NCI-H526 treated with DMSO at 0.1 percent for 48 hours (cell line): ENCODE results near the gene IFT172.
"Not testable (repeated sequence)": the region's sequence is repeated elsewhere in the genome, so short reads cannot be mapped to it uniquely, and the experiment has no call there.

ENCODE experiments used
- DNase-seq: peaks from one replicate; lab custom pipeline; 2025; lab: John Stamatoyannopoulos, UW

Gene IFT172

GRCh38 chr2:27489498-27490397 is at the start of gene IFT172:
Gene IFT172 (minus strand): TSS chr2:27489743. CDS start chr2:27489653, 90 bp downstream.
- DNase-seq = peak; percentile 98

GRCh38 chr2:27538839-27539450 is 49.4 kb upstream of the IFT172 start:
- DNase-seq = not testable (repeated sequence)

GRCh38 chr2:27537287-27537686 is 47.7 kb upstream of the IFT172 start:
- no peak for DNase-seq

GRCh38 chr2:27531983-27532382 is 42.4 kb upstream of the IFT172 start:
- no peak for DNase-seq

GRCh38 chr2:27527182-27527581 is 37.6 kb upstream of the IFT172 start:
- no peak for DNase-seq

- DNase-seq = no peak
These were observed 32.9 kb upstream of the IFT172 start for GRCh38 chr2:27522400-27522945.

GRCh38 chr2:27520316-27520715 is 30.8 kb upstream of the IFT172 start:
- DNase-seq = no peak

GRCh38 chr2:27518782-27519113 is 29.2 kb upstream of the IFT172 start:
- no peak for DNase-seq

- no peak for DNase-seq
These were observed 28.7 kb upstream of the IFT172 start for GRCh38 chr2:27518113-27518781.

GRCh38 chr2:27509326-27509725 is 19.8 kb upstream of the IFT172 start:
- no peak for DNase-seq

GRCh38 chr2:27507293-27507692 is 17.8 kb upstream of the IFT172 start:
- DNase-seq = no peak

- no peak for DNase-seq
These were observed 17.0 kb upstream of the IFT172 start for GRCh38 chr2:27506587-27506986.

- DNase-seq = no peak
These were observed 12.6 kb upstream of the IFT172 start for GRCh38 chr2:27502142-27502541.

GRCh38 chr2:27501042-27501441 is 11.5 kb upstream of the IFT172 start:
- DNase-seq = no peak

GRCh38 chr2:27498975-27499374 is 9.4 kb upstream of the IFT172 start:
- DNase-seq = no peak

- no peak for DNase-seq
These were observed 7.7 kb upstream of the IFT172 start for GRCh38 chr2:27497288-27497627.

GRCh38 chr2:27496357-27497287 is 7.1 kb upstream of the IFT172 start, which contains the start of gene GCKR:
Gene GCKR (plus strand): TSS chr2:27496839. CDS start chr2:27496905, 66 bp downstream.
- DNase-seq = no peak

GRCh38 chr2:27495840-27496356 is 6.4 kb upstream of the IFT172 start:
- no peak for DNase-seq

- no peak for DNase-seq
These were observed 5.5 kb upstream of the IFT172 start, which contains the start of gene FNDC4 for GRCh38 chr2:27494944-27495554. Gene FNDC4 (minus strand): TSS chr2:27495200. CDS start chr2:27494679, 521 bp downstream.

- DNase-seq = no peak
These were observed 4.9 kb upstream of the IFT172 start for GRCh38 chr2:27494284-27494943.
